ENCODE results near the gene PSTPIP2.
"Not testable (repeated sequence)": the region's sequence is repeated elsewhere in the genome, so short reads cannot be mapped to it uniquely, and the experiment has no call there.

Gene PSTPIP2

DNA sequence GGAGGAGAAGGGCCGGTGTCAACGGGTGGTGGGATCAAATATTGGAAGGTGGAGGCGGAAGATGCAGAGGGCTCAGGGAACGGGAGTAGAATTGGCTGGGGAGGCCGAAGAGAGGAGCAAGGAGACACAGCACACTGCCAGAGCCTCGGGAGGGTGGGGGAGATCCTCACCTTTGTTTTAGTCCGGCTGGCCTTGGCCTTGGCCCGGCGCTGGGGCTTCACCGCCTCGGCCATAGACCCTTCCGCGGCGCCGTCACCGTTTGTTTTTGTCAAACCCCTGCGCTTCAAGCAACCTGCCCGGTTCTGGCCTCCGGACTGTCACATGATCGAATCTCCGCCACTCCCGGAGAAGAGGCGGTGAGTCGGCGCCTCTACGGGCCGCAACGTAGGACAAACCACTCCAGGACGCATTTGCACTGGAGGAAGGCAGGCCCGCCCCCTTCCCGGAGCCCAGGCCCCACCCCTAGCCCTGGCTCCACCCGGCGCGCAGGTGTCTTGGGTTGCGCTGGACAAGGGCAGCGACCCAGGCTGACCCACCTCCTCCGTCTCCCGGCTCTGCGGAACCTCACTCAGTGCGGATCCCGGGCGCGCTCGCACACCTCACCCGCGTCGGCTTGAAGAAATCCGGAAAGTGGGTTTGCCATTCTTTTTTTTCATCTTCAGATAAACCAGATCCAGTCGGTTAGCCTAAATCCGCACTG, 104.9 kb downstream of the PSTPIP2 start, which contains the start of gene EPG5:
TSS of gene EPG5 (minus strand) at position 323 of the 700 bp plus-strand sequence. CDS start at position 233, 90 bp downstream.
- Histone ChIP-seq H4K8ac (ENCODE audit: low read depth, low read length) (peak within 1 kb of the TSS; percentile 88), H3K27me3 (ENCODE audit: insufficient read depth, low read length) (no peaks in the 10 kb centered on the region), H3K27ac (ENCODE audit: low read depth, low read length) (peak within 1 kb of the TSS; percentile 46), H3K18ac (ENCODE audit: low read length) (peak within 1 kb of the TSS; percentile 79), H2AFZ (ENCODE audit: insufficient read depth, low read length, poor library complexity) (peak within 1 kb of the TSS; percentile 89), H2BK5ac (ENCODE audit: low read depth, low read length, poor library complexity) (peak within 1 kb of the TSS; percentile 58), H3K9ac (ENCODE audit: low read length) (peak within 1 kb of the TSS; percentile 83), H3K4me3 (ENCODE audit: low read depth, low read length) (peak within 1 kb of the TSS; percentile 87), H3K36me3 (ENCODE audit: control insufficient read depth in 1 of 2, insufficient read depth in 2 of 2, low read length in 2 of 2) (no peaks in the 10 kb centered on the region), H4K91ac (ENCODE audit: low read depth, low read length) (peak within 1 kb of the TSS; percentile 37), H2AK5ac (ENCODE audit: low read length) (no peak within 1 kb of the TSS), H3K9me3 (ENCODE audit: insufficient read depth, low read depth, low read length) (no peaks in the 10 kb centered on the region), H3K4ac (ENCODE audit: low read depth, low read length) (peak within 1 kb of the TSS; percentile 56), H3K79me2 (ENCODE audit: control insufficient read depth, insufficient read depth, low read length, poor library complexity) (peaks cover 3% of the 10 kb centered on the region), H4K12ac (ENCODE audit: low read depth, low read length) (peak within 1 kb of the TSS; percentile 80), H3K4me1 (ENCODE audit: control insufficient read depth in 1 of 2, insufficient read depth in 2 of 2, low read length in 2 of 2) (no peaks in the 10 kb centered on the region), H3K79me1 (ENCODE audit: low read length) (peaks cover 3% of the 10 kb centered on the region), H3K4me2 (ENCODE audit: low read length) (peak within 1 kb of the TSS; percentile 88), H3K14ac (ENCODE audit: low read length) (peak within 1 kb of the TSS; percentile 85), H3K23ac (ENCODE audit: low read length) (no peak within 1 kb of the TSS), H2BK12ac (ENCODE audit: low read length) (no peak within 1 kb of the TSS), H2BK120ac (ENCODE audit: insufficient read depth, low read length, poor library complexity) (no peak within 1 kb of the TSS)
- peak; percentile 95 to 97 for DNase-seq
- WGBS (ENCODE audit: extremely low coverage, insufficient coverage, insufficient read length) = no CpG with 5 or more reads among the region's 50 CpGs

DNA sequence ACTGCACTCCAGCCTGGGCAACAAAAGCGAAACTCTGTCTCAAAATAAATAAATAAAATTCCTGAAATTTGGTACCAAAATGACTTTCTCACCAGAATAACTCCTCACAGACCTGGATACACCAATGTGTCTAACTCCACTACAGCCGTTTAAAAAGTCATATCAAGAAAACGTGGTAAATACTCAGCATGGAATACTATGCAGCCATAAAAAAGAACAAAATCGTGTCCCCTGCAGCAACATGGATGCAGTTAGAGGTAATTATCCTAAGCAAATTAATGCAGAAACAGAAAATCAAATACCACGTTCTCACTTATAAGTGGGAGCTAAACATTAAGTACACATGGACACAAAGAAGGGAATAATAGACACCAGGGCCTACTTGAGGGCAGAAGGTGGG, 107.1 kb downstream of the PSTPIP2 start:
- H3K27ac ChIP-seq (ENCODE audit: low read depth, low read length); DNase-seq; H3K9me3 ChIP-seq (ENCODE audit: insufficient read depth, low read depth, low read length); H4K8ac ChIP-seq (ENCODE audit: low read depth, low read length); H3K4me3 ChIP-seq (ENCODE audit: low read depth, low read length); H3K23ac ChIP-seq (ENCODE audit: low read length); H3K4me1 ChIP-seq (ENCODE audit: control insufficient read depth in 1 of 2, insufficient read depth in 2 of 2, low read length in 2 of 2); H2AK5ac ChIP-seq (ENCODE audit: low read length); H3K9ac ChIP-seq (ENCODE audit: low read length); H2AFZ ChIP-seq (ENCODE audit: insufficient read depth, low read length, poor library complexity); H3K14ac ChIP-seq (ENCODE audit: low read length); H3K4me2 ChIP-seq (ENCODE audit: low read length); H4K91ac ChIP-seq (ENCODE audit: low read depth, low read length); H2BK120ac ChIP-seq (ENCODE audit: insufficient read depth, low read length, poor library complexity); H3K79me2 ChIP-seq (ENCODE audit: control insufficient read depth, insufficient read depth, low read length, poor library complexity); H2BK5ac ChIP-seq (ENCODE audit: low read depth, low read length, poor library complexity); H3K4ac ChIP-seq (ENCODE audit: low read depth, low read length); H3K27me3 ChIP-seq (ENCODE audit: insufficient read depth, low read length); H4K12ac ChIP-seq (ENCODE audit: low read depth, low read length); H3K79me1 ChIP-seq (ENCODE audit: low read length); H2BK12ac ChIP-seq (ENCODE audit: low read length); H3K18ac ChIP-seq (ENCODE audit: low read length); H3K36me3 ChIP-seq (ENCODE audit: control insufficient read depth in 1 of 2, insufficient read depth in 2 of 2, low read length in 2 of 2): not testable (repeated sequence)
- no CpG with 5 or more reads among the region's 5 CpGs for WGBS (ENCODE audit: extremely low coverage, insufficient coverage, insufficient read length)

DNA sequence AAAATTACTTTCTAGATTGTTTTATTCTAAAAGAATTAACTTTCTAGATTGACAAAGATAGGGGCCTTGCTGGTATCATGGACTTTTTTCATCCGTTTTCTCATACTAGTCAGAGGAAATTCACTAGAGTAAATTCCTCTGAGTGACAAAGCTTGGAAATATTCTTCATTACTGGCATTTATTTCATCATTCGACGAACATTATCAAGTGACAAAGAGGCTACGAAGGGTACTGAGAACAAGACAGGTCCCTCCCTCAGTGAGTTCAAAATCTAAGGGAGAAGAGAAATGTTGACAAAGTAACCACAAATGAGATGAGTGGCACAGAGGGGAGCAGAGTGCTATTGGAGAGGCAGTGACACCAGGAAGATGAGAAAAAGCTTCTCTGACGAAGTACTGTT, 109.2 kb downstream of the PSTPIP2 start:
- WGBS (ENCODE audit: extremely low coverage, insufficient coverage, insufficient read length) = no CpG with 5 or more reads among the region's 5 CpGs
- Histone ChIP-seq H4K91ac (ENCODE audit: low read depth, low read length) (no peak overlapping the region), H3K23ac (ENCODE audit: low read length) (no peak overlapping the region), H2BK120ac (ENCODE audit: insufficient read depth, low read length, poor library complexity) (no peak overlapping the region), H3K4me3 (ENCODE audit: low read depth, low read length) (no peak overlapping the region), H2BK12ac (ENCODE audit: low read length) (no peak overlapping the region), H3K18ac (ENCODE audit: low read length) (no peak overlapping the region), H3K9ac (ENCODE audit: low read length) (peak overlapping the region; percentile 58), H3K9me3 (ENCODE audit: insufficient read depth, low read depth, low read length) (no peaks in the 10 kb centered on the region), H2BK5ac (ENCODE audit: low read depth, low read length, poor library complexity) (no peak overlapping the region), H4K8ac (ENCODE audit: low read depth, low read length) (no peak overlapping the region), H3K4me2 (ENCODE audit: low read length) (no peak overlapping the region), H3K79me1 (ENCODE audit: low read length) (peaks cover 3% of the 10 kb centered on the region), H3K27me3 (ENCODE audit: insufficient read depth, low read length) (no peaks in the 10 kb centered on the region), H2AFZ (ENCODE audit: insufficient read depth, low read length, poor library complexity) (no peak overlapping the region), H3K36me3 (ENCODE audit: control insufficient read depth in 1 of 2, insufficient read depth in 2 of 2, low read length in 2 of 2) (no peaks in the 10 kb centered on the region), H3K14ac (ENCODE audit: low read length) (no peak overlapping the region), H3K4ac (ENCODE audit: low read depth, low read length) (no peak overlapping the region), H4K12ac (ENCODE audit: low read depth, low read length) (no peak overlapping the region), H3K79me2 (ENCODE audit: control insufficient read depth, insufficient read depth, low read length, poor library complexity) (peaks cover 3% of the 10 kb centered on the region), H3K4me1 (ENCODE audit: control insufficient read depth in 1 of 2, insufficient read depth in 2 of 2, low read length in 2 of 2) (peaks cover 0 to 5% of the 10 kb centered on the region in 2 experiments), H3K27ac (ENCODE audit: low read depth, low read length) (no peak overlapping the region), H2AK5ac (ENCODE audit: low read length) (no peak overlapping the region)
- DNase-seq = peak in 1 of 2 donors; percentile 92

DNA sequence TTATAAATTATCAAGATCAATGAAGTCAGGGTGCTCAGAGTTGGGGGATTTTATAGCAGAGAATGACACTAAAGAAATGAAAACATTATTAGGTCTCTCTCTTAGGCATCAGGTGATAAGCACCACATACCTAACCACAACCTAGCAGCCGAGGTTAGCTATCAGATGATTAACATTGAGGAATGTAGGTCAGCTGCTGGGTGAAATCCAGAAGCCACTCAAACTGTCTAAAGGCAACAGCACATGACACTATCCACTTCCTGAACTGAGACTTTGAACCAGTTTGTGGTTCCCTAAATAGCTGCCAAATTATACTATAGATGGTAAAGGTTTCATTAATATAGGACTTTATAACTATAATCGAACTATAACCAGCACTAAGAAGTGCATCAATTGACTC, 109.6 kb downstream of the PSTPIP2 start:
- H2BK120ac ChIP-seq (ENCODE audit: insufficient read depth, low read length, poor library complexity) = no peak overlapping the region
- H3K79me1 ChIP-seq (ENCODE audit: low read length) = peaks cover 3% of the 10 kb centered on the region
- WGBS (ENCODE audit: extremely low coverage, insufficient coverage, insufficient read length) = no CpG with 5 or more reads among the region's 2 CpGs
- H3K9ac ChIP-seq (ENCODE audit: low read length) = no peak overlapping the region
- H3K79me2 ChIP-seq (ENCODE audit: control insufficient read depth, insufficient read depth, low read length, poor library complexity) = peaks cover 3% of the 10 kb centered on the region
- H3K36me3 ChIP-seq (ENCODE audit: control insufficient read depth in 1 of 2, insufficient read depth in 2 of 2, low read length in 2 of 2) = no peaks in the 10 kb centered on the region
- DNase-seq = peak; percentile 71 to 82
- no peak overlapping the region for H3K4me3 ChIP-seq (ENCODE audit: low read depth, low read length)
- no peak overlapping the region for H3K27ac ChIP-seq (ENCODE audit: low read depth, low read length)
- H3K4me1 ChIP-seq (ENCODE audit: control insufficient read depth in 1 of 2, insufficient read depth in 2 of 2, low read length in 2 of 2) = peaks cover 0 to 5% of the 10 kb centered on the region in 2 experiments
- no peak overlapping the region for H2AK5ac ChIP-seq (ENCODE audit: low read length)
- no peak overlapping the region for H2AFZ ChIP-seq (ENCODE audit: insufficient read depth, low read length, poor library complexity)
- H3K9me3 ChIP-seq (ENCODE audit: insufficient read depth, low read depth, low read length) = no peaks in the 10 kb centered on the region
- H3K4me2 ChIP-seq (ENCODE audit: low read length) = no peak overlapping the region
- no peak overlapping the region for H3K14ac ChIP-seq (ENCODE audit: low read length)
- H4K91ac ChIP-seq (ENCODE audit: low read depth, low read length) = no peak overlapping the region
- no peak overlapping the region for H3K4ac ChIP-seq (ENCODE audit: low read depth, low read length)
- H4K12ac ChIP-seq (ENCODE audit: low read depth, low read length) = no peak overlapping the region
- H3K18ac ChIP-seq (ENCODE audit: low read length) = no peak overlapping the region
- no peak overlapping the region for H2BK5ac ChIP-seq (ENCODE audit: low read depth, low read length, poor library complexity)
- H3K23ac ChIP-seq (ENCODE audit: low read length) = no peak overlapping the region
- H4K8ac ChIP-seq (ENCODE audit: low read depth, low read length) = no peak overlapping the region
- H2BK12ac ChIP-seq (ENCODE audit: low read length) = no peak overlapping the region
- H3K27me3 ChIP-seq (ENCODE audit: insufficient read depth, low read length) = no peaks in the 10 kb centered on the region
